Osteoblast (primary cell): ENCODE measurements around the gene VIPR1. TPM values are rescaled to one million over a fixed set of nuclear protein-coding genes. Genes with fewer than 3 reads are reported as not detected.

Source experiments
- DNase-seq: peaks from one replicate; pipeline ENCODE4 v3.0.0; 2011; ENCODE audit warnings: low spot score, mixed read lengths; ENCODE audit not compliant: insufficient read length; ENCODE audit errors: missing footprints
- H2AFZ ChIP-seq: 2 replicates; pipeline ENCODE4 v1.6.0; 2011; ENCODE audit warnings: mild to moderate bottlenecking, low read length
- H3K27ac ChIP-seq: 2 replicates; pipeline ENCODE4 v1.5.1; 2011; ENCODE audit warnings: mild to moderate bottlenecking, low read depth, low read length, moderate library complexity
- H3K27me3 ChIP-seq: 2 replicates; pipeline ENCODE4 v1.6.0; 2012; ENCODE audit warnings: mild to moderate bottlenecking, control low read depth, inconsistent platforms, low read length, moderate library complexity; ENCODE audit not compliant: insufficient read depth
- H3K36me3 ChIP-seq: 2 replicates; pipeline ENCODE4 v1.5.1; 2011; ENCODE audit warnings: mild to moderate bottlenecking, low read length, control low read depth, moderate library complexity; ENCODE audit not compliant: insufficient read depth
- H3K4me1 ChIP-seq: 2 replicates; pipeline ENCODE4 v1.5.1; 2011; ENCODE audit warnings: mild to moderate bottlenecking, low read length, control low read depth, moderate library complexity; ENCODE audit not compliant: insufficient read depth
- H3K4me2 ChIP-seq: 2 replicates; pipeline ENCODE4 v1.6.0; 2011; ENCODE audit warnings: mild to moderate bottlenecking, low read length; ENCODE audit not compliant: insufficient read depth
- H3K4me3 ChIP-seq: fragments of 200-600 bp; sonication (generic); 3 replicates; pipeline ENCODE4 v1.5.1; 2012; ENCODE audit warnings: mild to moderate bottlenecking, low read length, inconsistent platforms; ENCODE audit not compliant: insufficient read depth
- H3K79me2 ChIP-seq: 2 replicates; pipeline ENCODE4 v1.6.0; 2012; ENCODE audit warnings: mild to moderate bottlenecking, low read length, control low read depth, inconsistent platforms; ENCODE audit not compliant: insufficient read depth
- H3K9me3 ChIP-seq: 2 replicates; pipeline ENCODE4 v1.5.1; 2011; ENCODE audit warnings: low read depth, low read length, control low read depth
- H4K20me1 ChIP-seq: 2 replicates; pipeline ENCODE4 v1.6.0; 2012; ENCODE audit warnings: mild to moderate bottlenecking, low read length, control low read depth; ENCODE audit not compliant: insufficient read depth
- CTCF ChIP-seq: IDR thresholded peaks from 2 replicates; pipeline ENCODE4 v1.5.1; 2011; ENCODE audit warnings: mild to moderate bottlenecking, low read depth, low read length, moderate library complexity; ENCODE audit errors: extremely low read depth
- total RNA-seq: library from RNA; depleted of rRNA; stranded (reverse); fragments of >200 nt; gene quantifications from 2 replicates; pipeline ENCODE4 v1.2.3, GENCODE V29; 2012

VIPR1 gene
- total RNA-seq, 1 donor: not detected

GRCh38 chr3:42463093-42463492 is 39.4 kb upstream of the VIPR1 start:
- Histone ChIP-seq H3K4me3 (no peak overlapping the region), H4K20me1 (no peaks in the 10 kb centered on the region), H3K4me1 (no peaks in the 10 kb centered on the region), H3K27me3 (no peaks in the 10 kb centered on the region), H3K36me3 (no peaks in the 10 kb centered on the region), H2AFZ (no peak overlapping the region), H3K4me2 (no peak overlapping the region), H3K27ac (no peak overlapping the region), H3K9me3 (no peaks in the 10 kb centered on the region), H3K79me2 (no peaks in the 10 kb centered on the region)
- TF ChIP-seq CTCF: no peak
- no peak for DNase-seq

- TF ChIP-seq CTCF: no peak
- Histone ChIP-seq H3K27me3 (no peaks in the 10 kb centered on the region), H2AFZ (no peak overlapping the region), H3K27ac (no peak overlapping the region), H3K36me3 (no peaks in the 10 kb centered on the region), H3K4me2 (no peak overlapping the region), H3K4me1 (no peaks in the 10 kb centered on the region), H3K4me3 (no peak overlapping the region), H3K9me3 (no peaks in the 10 kb centered on the region), H4K20me1 (no peaks in the 10 kb centered on the region), H3K79me2 (no peaks in the 10 kb centered on the region)
- DNase-seq: no peak
Observed at GRCh38 chr3:42468111-42468510, 34.3 kb upstream of the VIPR1 start.

- Histone ChIP-seq H3K4me1 (no peaks in the 10 kb centered on the region), H3K4me2 (no peak overlapping the region), H3K79me2 (no peaks in the 10 kb centered on the region), H3K27ac (no peak overlapping the region), H4K20me1 (no peaks in the 10 kb centered on the region), H3K9me3 (no peaks in the 10 kb centered on the region), H3K36me3 (no peaks in the 10 kb centered on the region), H3K4me3 (no peak overlapping the region), H3K27me3 (peaks cover 5% of the 10 kb centered on the region), H2AFZ (no peak overlapping the region)
- TF ChIP-seq CTCF: no peak
- no peak for DNase-seq
Observed at GRCh38 chr3:42472555-42472954, 29.9 kb upstream of the VIPR1 start.

- Histone ChIP-seq H3K9me3 (no peaks in the 10 kb centered on the region), H4K20me1 (no peaks in the 10 kb centered on the region), H3K79me2 (no peaks in the 10 kb centered on the region), H3K36me3 (no peaks in the 10 kb centered on the region), H3K4me1 (no peaks in the 10 kb centered on the region), H2AFZ (no peak overlapping the region), H3K27ac (no peak overlapping the region), H3K4me2 (no peak overlapping the region), H3K27me3 (peaks cover 6% of the 10 kb centered on the region), H3K4me3 (no peak overlapping the region)
- no peak for DNase-seq
- no peak for TF ChIP-seq CTCF
Observed at GRCh38 chr3:42473083-42473932, 29.1 kb upstream of the VIPR1 start.
